ENCODE data around the gene ZNF837.

ZNF837 gene

GRCh38 chr19:58406818-58407657, 26.2 kb upstream of the ZNF837 start (continued):
- TF ChIP-seq ZNF19 (tag by site-specific recombination; IDR thresholded peaks at IDR 0.05; ENCODE audit: low read depth) (no peak), ZXDB (tag by site-specific recombination; IDR thresholded peaks at IDR 0.05) (no peak), ZBTB6 (tag by site-specific recombination; IDR thresholded peaks at IDR 0.05) (no peak), ZNF626 (tag by site-specific recombination; IDR thresholded peaks at IDR 0.05) (no peak), ZNF404 (tag by site-specific recombination; IDR thresholded peaks at IDR 0.05) (no peak), ZNF211 (tag by site-specific recombination; IDR thresholded peaks at IDR 0.05; ENCODE audit: low read depth) (no peak), ZNF544 (tag by site-specific recombination; IDR thresholded peaks at IDR 0.05) (no peak), ZSCAN4 (tag by site-specific recombination; IDR thresholded peaks at IDR 0.05) (no peak), ZNF426 (tag by site-specific recombination; IDR thresholded peaks at IDR 0.05) (no peak), GFI1B (tag by site-specific recombination; IDR thresholded peaks at IDR 0.05) (no peak), SCRT1 (tag by site-specific recombination; IDR thresholded peaks at IDR 0.05; ENCODE audit: borderline replicate concordance) (peak; percentile 62; the same call in 1 of the 2 replicates), ATF2 (tag by site-specific recombination; IDR thresholded peaks at IDR 0.05; ENCODE audit: low read depth) (no peak), ZNF138 (tag by site-specific recombination; IDR thresholded peaks at IDR 0.05; ENCODE audit: borderline replicate concordance) (no peak), ZNF677 (tag by site-specific recombination; IDR thresholded peaks at IDR 0.05) (no peak), ZNF623 (tag by site-specific recombination; IDR thresholded peaks at IDR 0.05) (no peak), ELK4 (IDR thresholded peaks at IDR 0.05; ENCODE audit: borderline replicate concordance, low read depth, low read length) (no peak), ZNF157 (tag by site-specific recombination; IDR thresholded peaks at IDR 0.05) (no peak), ZNF423 (tag by site-specific recombination; IDR thresholded peaks at IDR 0.05) (no peak), ZBTB8A (tag by site-specific recombination; IDR thresholded peaks at IDR 0.05) (no peak), ZFP37 (tag by site-specific recombination; IDR thresholded peaks at IDR 0.05) (no peak), ZBTB11 (tag by site-specific recombination; conservative IDR thresholded peaks at IDR 0.05; ENCODE audit: low read depth) (no peak), ZNF133 (tag by site-specific recombination; IDR thresholded peaks at IDR 0.05) (no peak), SP2 (tag by site-specific recombination; IDR thresholded peaks at IDR 0.05) (no peak), ZNF362 (tag by site-specific recombination; IDR thresholded peaks at IDR 0.05) (no peak), ZNF394 (tag by site-specific recombination; IDR thresholded peaks at IDR 0.05; ENCODE audit: borderline replicate concordance) (no peak), ZNF501 (tag by site-specific recombination; IDR thresholded peaks at IDR 0.05) (no peak), ZFP69B (tag by site-specific recombination; IDR thresholded peaks at IDR 0.05) (peak; percentile 51; the same call in 1 of the 2 replicates), SP3 (tag by site-specific recombination; IDR thresholded peaks at IDR 0.05) (no peak), ZNF155 (tag by site-specific recombination; IDR thresholded peaks at IDR 0.05) (no peak), ZNF112 (tag by site-specific recombination; IDR thresholded peaks at IDR 0.05) (no peak), ZNF48 (tag by site-specific recombination; IDR thresholded peaks at IDR 0.05) (no peak), ZNF837 (tag by site-specific recombination; IDR thresholded peaks at IDR 0.05) (no peak)

Data from HEK293 (cell line).